GM18505 (cell line): Measurements from ENCODE around the gene EVX1.

ENCODE experiments used
- ATAC-seq: cut with Tn5 transposase; IDR thresholded peaks from one replicate; pipeline ENCODE4 v1.9.1; 2021; ENCODE audit not compliant: unreplicated experiment
- POLR2A ChIP-seq: IDR thresholded peaks from 4 replicates; pipeline ENCODE4 v1.6.1; 2011; ENCODE audit warnings: borderline replicate concordance; ENCODE audit not compliant: insufficient read depth, insufficient read length; ENCODE audit errors: extremely low read depth

The EVX1 gene

GRCh38 chr7:27211764-27212204 is 30.8 kb upstream of the EVX1 start:
- ATAC-seq: no peak
- TF ChIP-seq POLR2A: no peak

GRCh38 chr7:27212497-27213432 is 29.8 kb upstream of the EVX1 start:
- no peak for TF ChIP-seq POLR2A
- ATAC-seq: no peak

GRCh38 chr7:27213433-27214238 is 29.0 kb upstream of the EVX1 start:
- ATAC-seq: no peak
- TF ChIP-seq POLR2A: no peak

GRCh38 chr7:27214239-27214950 is 28.2 kb upstream of the EVX1 start:
- no peak for ATAC-seq

GRCh38 chr7:27215356-27215755 is 27.2 kb upstream of the EVX1 start:
- no peak for ATAC-seq
- TF ChIP-seq POLR2A: no peak

More at GRCh38 chr7:27214239-27214950, 28.2 kb upstream of the EVX1 start:
- no peak for TF ChIP-seq POLR2A

- TF ChIP-seq POLR2A: no peak
- no peak for ATAC-seq
Observed at GRCh38 chr7:27217951-27218350, 24.7 kb upstream of the EVX1 start.

GRCh38 chr7:27219821-27220220 is 22.8 kb upstream of the EVX1 start:
- no peak for TF ChIP-seq POLR2A
- no peak for ATAC-seq

GRCh38 chr7:27220440-27220955 is 22.1 kb upstream of the EVX1 start:
- no peak for ATAC-seq
- no peak for TF ChIP-seq POLR2A

- no peak for TF ChIP-seq POLR2A
- no peak for ATAC-seq
Observed at GRCh38 chr7:27221201-27221797, 21.3 kb upstream of the EVX1 start.

- no peak for TF ChIP-seq POLR2A
- ATAC-seq: no peak
Observed at GRCh38 chr7:27223941-27224575, 18.5 kb upstream of the EVX1 start.

- no peak for ATAC-seq
- no peak for TF ChIP-seq POLR2A
Observed at GRCh38 chr7:27224983-27225934, 17.3 kb upstream of the EVX1 start.
